Stimulated activated CD8-positive, alpha-beta memory T cell treated with anti-CD3 and anti-CD28 coated beads, Interleukin-12 subunit alpha, Interleukin-12 subunit beta, amount 100 ng/mL, for 24 hours (primary cell): Measurements from ENCODE around the gene CCL14.
"Not testable (repeated sequence)": the region's sequence is repeated elsewhere in the genome, so short reads cannot be mapped to it uniquely, and the experiment has no call there.

Experiments used
- DNase-seq: peaks from one replicate; pipeline ENCODE4 v3.0.0-alpha.2; 2020; ENCODE audit errors: extremely low read depth

The CCL14 gene

DNA sequence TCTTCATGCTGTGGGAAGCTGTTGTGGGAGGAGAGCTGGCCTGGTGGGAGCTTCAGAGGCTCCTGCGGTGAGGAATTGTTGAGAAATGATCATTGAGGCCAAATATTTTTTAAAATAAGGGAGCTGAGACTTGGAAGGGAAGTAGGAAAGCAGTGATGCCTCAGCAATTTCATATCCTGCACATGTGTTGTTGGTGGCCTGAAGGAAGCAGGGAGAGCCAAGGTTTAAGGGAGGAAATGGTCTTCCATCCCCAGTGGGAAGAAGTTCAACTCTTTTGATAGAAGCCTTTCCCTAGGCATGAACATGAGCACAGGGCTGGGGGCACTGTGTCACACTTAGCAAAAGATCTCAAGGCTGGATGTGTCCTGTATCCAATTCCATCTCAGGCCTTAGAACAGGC, at the start of gene CCL14:
CCL14 (minus strand) TSS at position 87 of the 400 bp plus-strand sequence; CDS start at position 7, 80 bp downstream.
- DNase-seq: no peak

DNA sequence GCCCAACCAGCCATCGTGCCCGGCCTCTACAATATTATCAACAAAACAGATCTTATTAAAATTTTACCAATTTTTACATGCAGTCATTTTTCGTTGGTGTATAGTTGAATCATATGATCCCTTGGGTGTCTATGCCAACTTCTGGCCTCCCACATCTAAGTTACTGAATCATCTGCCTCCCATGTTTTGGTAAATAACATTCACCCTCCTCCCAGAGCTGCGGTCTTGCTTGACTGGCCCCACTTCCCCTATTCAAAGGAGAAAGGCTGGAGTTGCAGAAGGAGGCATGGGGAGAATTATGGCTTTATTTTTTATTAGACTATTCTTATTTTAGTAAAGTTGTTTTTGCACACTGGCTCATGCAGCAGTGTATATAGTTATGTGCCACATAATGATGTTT, 49.7 kb upstream of the CCL14 start:
- DNase-seq: no peak

DNA sequence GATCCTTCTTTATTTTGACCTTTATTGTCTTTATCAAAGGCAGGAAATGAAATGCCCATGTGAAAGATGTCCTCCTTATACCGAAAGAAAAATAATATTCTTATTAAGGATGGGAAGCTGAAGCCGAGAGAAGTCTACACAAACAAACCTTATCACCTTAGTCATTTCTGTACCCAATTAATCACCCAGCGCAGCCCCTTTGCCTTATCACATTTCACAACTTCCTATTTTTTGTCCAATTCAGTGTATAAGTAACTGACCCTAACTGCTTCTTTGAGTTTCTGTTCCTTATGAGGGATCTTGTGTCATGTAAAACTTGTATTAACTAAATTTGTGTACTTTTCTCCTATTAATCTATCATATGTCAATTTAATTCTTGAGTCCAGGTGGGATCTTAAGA, 47.6 kb upstream of the CCL14 start:
- no peak for DNase-seq

DNA sequence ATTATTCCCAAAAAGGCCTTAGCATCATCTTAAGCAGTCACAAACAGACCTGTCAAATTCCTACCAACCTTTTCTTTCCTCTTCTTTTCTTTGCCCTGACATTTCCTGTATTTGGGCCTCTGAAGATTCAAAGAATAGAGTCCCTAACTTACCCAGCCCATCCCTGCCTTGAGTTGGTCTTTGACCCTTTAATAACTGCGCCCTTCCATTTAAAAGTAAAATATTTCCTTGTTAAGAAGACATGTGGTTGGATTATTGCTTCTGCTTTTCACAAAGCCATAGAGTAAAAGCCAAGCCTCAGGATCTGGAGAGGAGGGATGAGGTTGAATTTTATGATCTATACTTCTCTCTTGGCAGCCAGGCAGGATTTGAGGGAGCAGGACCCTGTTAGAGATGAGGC, 44.4 kb upstream of the CCL14 start:
- no peak for DNase-seq

DNA sequence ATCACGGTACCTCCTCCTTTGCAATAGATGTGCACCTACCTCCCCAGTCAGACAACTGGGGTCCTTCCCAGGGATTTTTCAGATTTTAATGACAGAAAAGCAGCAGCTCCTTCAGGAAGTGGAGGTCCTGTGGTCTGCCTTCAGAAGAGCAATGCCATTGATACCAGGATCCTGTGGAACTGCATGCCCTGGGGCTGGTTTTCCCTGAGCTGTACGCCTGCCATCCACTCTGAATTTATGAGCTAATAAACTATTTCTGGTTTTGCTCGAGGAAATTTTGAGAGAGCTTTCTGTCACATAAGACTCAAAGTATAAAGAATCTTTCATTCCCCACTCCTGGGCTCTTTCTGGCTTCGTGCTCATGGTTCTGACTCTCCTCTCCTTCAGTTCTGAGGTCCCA, 41.2 kb upstream of the CCL14 start:
- no peak for DNase-seq

DNA sequence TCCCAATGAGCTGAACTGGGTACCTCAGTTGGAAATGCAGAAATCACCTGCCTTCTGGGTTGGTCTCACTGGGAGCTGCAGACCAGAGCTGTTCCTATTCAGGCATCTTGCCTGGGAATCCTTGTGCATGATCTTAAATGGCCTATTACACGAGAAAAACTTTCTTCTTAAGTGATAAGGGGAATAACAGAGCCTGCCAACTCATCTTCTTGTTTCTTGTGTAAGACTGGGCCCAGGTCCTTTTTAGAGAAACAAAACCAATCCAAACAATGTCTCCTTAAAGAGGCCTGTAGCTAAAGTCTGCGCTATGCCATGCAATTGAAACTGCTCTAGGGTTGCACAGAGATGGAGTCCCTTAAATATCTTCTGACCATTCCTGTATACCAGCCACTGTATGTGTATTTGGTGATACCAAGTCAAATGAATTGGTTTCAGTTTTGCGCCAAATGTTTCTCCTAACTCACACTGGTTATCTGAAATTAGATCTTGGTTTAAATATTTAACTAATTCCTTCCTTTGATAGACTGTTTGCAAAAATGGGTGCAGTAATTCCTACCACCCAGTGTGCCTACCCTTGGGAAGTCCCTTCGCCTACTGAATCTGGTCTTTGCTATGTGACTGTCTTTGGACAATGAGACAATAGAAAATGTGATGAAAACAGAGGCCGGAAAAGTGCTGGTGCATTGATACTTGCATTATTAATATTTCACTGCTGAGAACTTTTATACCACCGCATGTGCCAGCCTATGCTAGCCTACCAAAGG, 37.8 kb upstream of the CCL14 start:
- DNase-seq: no peak

DNA sequence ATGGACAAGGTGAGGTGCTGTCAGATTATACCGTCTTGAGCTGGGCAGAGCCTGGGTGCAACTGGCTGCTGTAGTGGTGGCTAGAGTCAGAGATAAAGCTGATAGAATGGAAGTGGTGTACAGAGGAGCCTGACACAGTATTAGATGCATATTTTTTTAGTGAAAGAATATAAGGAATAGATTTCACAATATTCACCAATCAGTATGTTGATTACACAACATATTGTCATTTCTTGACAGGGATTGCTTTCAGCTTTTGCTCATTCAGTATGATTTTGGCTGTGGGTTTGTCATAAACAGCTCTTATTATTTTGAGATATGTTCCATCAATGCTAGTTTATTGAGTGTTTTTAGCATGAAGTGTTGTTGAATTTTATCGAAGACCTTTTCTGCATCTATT, 32.9 kb upstream of the CCL14 start:
- no peak for DNase-seq

DNA sequence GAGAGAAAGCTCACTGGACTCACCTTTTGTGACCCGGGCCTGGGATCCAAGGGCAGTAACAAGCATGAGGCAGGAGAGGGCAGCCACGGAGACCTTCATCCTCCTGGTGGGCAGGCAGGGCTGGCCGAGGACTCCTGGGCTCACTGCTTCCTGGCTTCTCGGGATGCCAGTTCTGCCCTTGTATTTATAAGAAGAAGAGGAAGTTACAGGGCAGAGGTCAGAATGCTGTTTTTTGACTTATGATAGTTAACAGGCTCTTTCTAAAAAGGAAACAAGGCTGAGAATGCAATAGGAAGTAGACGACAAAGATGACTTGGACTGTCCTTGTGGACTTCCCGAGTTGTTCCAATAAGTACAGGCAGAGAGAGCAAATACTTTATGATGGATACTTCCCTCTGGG, 31.3 kb upstream of the CCL14 start, which contains the start of gene CCL23:
CCL23 (minus strand) TSS at position 174 of the 400 bp plus-strand sequence; CDS start at position 99, 75 bp downstream.
- no peak for DNase-seq

DNA sequence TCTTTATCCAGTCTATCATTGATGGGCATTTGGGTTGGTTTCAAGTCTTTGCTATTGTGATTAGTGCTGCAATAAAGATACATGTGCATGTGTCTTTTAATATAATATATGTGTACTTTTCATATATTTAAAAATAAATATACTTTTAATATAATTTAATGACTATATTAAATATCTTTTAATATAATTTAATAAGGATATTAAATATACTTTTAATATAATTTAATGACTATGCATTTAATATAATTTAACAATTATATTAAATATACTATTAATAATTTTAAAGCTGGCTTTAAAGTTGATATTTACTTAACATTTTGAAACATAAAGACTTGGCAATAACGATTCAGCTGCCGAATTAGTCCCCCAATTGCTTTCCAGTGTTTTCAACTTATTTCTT, 30.0 kb upstream of the CCL14 start:
- no peak for DNase-seq

DNA sequence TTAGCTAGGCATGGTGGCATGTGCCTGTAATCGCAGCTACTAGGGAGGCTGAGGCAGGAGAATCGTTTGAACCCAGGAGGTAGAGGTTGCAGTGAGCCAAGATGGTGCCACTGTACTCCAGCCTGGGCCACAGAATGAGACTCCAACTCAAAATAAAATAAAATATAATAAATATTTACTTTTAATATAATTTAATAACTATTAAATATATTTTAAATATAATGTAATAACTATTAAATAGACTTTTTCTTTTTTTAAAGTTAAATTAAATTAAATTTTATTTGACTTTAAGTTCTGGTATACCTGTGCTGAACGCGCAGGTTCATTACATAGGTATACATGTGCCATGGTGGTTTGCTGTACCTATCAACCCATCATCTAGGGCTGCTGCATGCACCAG, 29.4 kb upstream of the CCL14 start:
- DNase-seq: not testable (repeated sequence)

DNA sequence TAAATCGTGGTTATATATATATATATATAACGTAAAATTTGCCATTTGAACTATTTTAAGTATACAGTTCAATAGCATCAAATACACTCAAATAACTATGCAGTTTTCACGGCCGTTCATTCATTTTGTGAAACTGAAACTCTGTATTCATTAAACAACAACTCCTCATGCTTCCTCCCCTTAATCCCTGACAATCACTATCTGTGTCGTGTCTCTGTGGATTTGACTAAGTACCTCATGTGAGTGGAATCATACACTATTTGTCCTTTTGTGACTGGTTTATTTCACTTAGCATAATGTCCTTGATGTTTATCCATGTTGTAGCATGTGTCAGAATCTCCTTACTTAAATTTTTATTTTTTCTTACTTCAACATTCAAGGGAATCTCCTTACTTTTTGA, 28.4 kb upstream of the CCL14 start:
- no peak for DNase-seq

DNA sequence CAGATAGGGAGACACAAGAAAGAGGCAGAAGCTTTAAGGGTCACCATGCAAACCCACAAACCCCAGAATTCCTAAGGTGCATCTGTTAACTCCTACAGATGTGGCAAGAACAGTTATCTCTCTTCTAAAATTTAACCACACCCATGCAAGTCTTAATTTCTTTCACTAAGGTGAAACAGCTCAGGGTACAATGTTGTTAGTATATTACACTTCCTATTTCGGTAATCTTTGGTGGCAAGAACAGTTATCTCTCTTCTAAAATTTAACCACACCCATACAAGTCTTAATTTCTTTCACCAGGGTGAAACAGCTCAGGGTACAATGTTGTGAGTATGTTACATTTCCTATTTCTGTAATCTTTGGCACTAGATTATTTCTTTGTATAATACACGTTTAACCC, 24.7 kb upstream of the CCL14 start:
- no peak for DNase-seq

DNA sequence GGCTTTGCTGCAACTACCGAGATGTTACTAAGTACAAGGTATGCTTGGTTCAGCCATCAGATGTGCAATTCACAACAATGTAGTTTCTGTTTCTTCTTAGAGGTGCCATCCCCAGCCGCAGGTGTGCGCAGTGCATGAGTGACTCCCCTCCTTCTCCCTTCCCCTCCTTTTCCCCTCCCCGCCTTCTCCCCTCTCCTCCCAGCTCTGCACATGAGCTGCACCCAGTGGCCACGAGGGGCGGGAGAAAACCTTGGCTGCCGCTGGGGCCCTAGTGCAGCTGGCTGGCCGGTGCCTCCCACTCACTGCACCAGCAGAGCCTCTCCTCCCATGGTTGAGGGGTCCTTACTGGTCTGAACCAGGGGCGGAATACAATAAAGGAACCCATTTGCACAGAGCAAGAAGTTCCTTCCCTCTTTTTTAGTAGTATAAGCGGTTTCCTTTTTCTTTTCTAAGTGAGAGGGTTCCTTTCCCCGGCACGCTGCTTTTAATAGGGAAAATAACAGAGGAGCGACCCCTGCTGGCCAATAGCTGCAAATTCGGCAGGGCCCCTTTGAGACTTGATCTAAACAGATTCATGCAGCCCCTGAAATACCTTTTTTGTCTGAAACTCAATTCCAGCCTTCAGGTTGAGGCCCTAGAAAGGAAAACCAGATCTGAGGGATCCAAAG, 22.6 kb upstream of the CCL14 start:
- no peak for DNase-seq

DNA sequence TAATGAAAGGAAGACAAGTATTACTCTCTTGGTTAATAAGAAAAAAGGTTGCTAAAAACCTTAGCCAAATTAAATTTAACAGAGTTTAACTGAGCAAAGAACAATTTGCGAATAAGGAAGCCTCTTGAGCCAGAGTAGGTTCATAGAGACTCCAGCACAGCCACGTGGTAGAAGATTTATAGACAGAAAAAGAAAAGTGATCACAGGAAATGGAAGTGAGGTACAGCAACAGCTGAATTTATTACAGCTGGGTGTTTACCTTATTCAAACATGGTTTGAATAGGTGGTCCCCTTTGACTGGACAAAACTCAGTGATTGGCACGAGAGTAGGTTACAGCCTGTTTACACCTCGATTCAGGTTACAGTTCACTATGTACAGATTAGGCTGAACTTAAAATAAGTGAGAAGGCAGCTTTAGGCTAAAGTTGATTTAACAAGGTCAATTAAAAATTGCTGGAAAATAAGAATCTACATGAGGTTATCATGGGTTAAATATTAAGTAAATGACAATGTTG, 18.1 kb upstream of the CCL14 start:
- no peak for DNase-seq

DNA sequence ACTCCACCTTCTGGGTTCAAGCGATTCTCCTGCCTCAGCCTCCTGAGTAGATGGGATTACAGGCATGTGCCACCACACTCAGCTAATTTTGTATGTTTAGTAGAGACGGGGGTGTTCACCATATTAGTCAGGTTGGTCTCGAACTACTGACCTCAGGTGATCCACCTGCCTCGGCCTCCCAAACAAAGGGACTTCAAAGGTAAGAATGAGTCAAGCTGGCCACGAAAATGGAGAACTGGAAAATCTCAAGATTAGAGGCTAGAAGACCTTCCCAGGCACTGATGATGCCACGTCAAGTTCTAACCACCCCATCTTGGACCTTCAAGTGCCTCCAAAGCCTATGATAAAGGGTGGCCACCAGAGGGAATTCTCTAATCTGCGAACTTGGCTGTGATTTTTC, 16.1 kb upstream of the CCL14 start:
- no peak for DNase-seq

DNA sequence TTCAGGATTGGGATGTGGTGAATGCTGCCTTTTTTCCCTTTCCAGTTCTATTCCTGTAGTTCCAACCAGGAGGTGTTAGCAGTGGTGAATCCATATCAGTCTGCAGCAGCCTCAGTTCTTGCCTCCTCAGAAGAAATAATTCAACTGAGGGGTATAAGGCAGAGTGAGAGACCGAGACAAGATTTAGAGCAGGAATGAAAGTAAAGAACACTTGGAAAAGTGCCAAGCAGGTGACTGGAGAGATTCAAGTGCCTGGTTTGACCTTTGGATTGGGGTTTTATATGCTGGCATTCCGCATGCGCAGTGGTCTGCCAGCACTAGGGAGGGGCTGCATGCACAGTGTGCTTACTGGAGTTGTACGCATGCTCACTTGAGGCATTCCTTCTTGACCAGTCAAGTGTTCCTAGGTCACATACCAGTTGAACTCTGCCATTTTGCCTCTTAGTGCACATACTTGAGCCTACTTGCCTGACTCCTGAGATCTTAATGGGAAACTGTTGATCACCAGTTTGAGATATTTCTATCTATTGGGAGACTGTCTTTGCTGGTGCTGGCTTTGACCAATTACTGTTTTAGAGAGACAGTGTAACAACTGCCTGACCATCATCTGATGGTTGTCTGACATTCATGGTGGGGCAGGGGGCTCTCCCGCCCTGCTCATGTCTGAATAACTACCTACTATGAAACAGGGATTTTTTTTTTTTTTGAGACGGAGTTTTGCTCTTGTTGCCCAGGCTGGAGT, 15.5 kb upstream of the CCL14 start:
- DNase-seq: no peak

DNA sequence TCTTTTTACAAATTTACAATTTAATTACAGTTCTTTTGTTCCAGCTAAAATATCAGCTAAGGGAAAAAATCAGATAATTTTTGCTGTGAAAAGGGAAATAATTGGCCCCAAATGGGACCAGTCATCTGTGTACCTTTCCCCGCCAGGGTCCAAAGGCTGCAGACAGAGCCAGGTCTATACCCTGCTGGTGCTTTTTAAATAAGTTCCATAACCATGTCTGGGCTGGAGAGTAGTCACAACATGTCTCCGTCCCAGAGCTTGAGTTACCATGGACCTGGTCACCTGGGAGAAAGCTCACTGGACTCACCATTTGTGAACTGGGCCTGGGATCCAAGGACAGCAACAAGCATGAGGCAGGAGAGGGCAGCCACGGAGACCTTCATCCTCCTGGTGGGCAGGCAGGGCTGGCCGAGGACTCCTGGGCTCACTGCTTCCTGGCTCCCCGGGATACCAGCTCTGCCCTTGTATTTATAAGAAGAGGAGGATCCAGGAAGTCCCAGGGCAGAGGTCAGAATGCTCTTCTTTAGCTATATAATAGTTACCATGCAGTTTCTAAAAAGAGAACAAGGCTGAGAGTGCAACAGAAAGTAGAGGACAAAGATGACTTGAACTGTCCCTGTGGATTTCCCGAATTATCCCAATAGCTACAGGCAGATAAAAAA, 14.7 kb upstream of the CCL14 start, which contains the start of gene CCL15:
CCL15 (minus strand) TSS at position 444 of the 662 bp plus-strand sequence; CDS start at position 383, 61 bp downstream.
- DNase-seq: no peak

DNA sequence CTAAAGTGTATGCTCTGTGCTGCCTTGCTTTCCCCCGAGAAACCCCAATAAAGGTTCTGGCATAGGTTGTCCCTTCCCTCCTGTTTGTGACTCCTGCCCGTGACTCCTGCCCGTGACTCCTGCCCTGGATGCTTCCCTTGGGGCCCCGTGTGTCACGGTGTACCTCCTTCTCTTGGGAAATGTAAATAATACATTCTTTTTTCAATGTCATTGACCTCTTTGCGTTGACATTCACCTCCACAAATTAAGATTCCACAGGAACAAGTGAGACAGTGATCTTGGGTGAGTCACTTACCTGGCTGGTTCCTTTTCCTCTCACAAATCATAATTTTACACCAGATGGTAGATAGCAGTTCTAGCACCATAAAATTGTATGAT, 14.2 kb upstream of the CCL14 start:
- DNase-seq: no peak

DNA sequence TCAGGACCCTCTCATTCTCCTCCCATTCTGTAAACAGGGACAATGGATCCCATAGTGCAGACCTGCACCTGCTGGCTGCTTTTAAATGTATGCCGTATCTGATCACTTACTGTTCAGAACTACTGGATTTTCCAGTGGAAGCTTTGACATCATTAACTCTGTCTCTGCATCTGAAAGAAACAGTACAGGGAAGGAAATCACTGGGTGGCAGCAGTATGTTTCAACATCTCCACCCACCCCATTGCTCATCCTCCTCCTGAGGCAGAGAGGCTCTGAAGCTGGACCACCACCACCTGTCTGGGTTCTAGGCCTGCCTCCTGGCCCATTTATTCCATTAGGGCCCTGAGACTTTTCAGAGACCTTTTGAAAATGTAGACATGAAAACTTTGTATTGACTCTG, 12.2 kb upstream of the CCL14 start:
- DNase-seq: no peak

DNA sequence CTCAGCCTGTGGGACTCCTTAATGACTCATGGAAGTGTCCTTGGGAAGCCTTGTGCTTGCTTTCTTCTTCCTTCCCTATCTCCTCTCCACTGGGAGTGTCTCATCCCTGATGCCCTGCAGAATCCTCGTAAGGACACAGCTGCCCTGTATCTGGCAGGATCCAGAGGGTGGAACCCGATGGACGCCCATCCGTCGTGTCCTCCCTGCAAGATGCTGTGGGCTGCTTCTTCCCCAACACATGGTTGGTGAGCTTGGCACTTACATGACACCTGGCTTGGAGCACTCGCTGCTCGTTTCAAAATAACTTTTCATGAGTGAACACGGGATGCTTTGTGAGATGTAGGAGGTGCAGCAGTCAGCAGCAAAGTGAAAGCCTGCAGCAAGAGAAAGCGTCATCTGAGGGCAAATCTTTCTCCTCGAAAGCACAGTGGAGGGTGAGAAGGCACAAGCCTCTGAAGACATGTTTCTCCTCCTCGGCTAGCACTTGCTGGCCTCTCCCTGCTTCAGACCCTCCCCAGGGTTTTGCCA, 11.6 kb upstream of the CCL14 start:
- no peak for DNase-seq

DNA sequence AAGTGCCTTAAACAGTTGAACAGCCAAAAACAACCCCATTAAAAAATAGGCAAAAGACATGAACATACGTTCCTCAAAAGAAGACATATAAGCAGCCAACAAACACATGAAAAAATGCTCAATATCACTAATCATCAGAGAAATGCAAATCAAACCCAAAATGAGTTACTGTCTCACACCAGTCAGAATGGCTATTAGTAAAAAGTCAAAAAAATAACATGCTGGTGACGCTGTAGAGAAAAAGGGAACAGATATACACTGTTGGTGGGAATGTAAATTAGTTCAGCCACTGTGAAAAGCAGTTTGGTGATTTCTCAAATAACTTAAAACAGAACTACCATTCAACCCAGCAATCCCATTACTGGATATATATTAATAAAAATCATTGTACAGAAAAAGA, 8.8 kb upstream of the CCL14 start:
- not testable (repeated sequence) for DNase-seq

DNA sequence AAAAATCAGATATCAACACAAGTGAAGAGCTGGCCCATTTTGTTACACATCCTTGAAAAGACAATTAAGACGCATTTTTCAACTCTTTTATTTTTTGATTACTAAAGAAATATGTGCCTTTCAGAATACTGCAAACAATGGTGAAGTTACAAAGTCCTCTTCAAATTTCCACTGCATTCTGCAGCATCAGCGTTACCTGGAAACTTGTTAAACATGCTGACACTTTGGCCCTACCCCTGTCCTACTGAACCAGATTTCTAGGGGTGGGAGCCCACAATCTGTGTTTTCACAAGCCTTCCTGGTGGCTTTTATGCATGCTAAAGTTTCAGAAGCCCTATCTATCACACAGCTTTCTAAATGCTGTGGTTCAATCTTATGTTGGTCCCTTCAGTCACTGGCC, 4.5 kb upstream of the CCL14 start:
- DNase-seq: no peak
